Measurements from ENCODE around the gene OR2T33.

- TF ChIP-seq CTCF (IDR thresholded peaks at IDR 0.05) = no peak
- no peak for TF ChIP-seq EZH2 (IDR thresholded peaks at IDR 0.05)
- TF ChIP-seq EZH2phosphoT487 (IDR thresholded peaks at IDR 0.05) = no peak
Measured at GRCh38 chr1:248324468-248324867, 46.7 kb upstream of the OR2T33 start, which contains the start of gene OR2M7.

All from neural progenitor cell (in vitro differentiated cells).